ENCODE measurements around the gene RALGAPB.
"Not testable (repeated sequence)": the region's sequence is repeated elsewhere in the genome, so short reads cannot be mapped to it uniquely, and the experiment has no call there.

RALGAPB gene

DNA sequence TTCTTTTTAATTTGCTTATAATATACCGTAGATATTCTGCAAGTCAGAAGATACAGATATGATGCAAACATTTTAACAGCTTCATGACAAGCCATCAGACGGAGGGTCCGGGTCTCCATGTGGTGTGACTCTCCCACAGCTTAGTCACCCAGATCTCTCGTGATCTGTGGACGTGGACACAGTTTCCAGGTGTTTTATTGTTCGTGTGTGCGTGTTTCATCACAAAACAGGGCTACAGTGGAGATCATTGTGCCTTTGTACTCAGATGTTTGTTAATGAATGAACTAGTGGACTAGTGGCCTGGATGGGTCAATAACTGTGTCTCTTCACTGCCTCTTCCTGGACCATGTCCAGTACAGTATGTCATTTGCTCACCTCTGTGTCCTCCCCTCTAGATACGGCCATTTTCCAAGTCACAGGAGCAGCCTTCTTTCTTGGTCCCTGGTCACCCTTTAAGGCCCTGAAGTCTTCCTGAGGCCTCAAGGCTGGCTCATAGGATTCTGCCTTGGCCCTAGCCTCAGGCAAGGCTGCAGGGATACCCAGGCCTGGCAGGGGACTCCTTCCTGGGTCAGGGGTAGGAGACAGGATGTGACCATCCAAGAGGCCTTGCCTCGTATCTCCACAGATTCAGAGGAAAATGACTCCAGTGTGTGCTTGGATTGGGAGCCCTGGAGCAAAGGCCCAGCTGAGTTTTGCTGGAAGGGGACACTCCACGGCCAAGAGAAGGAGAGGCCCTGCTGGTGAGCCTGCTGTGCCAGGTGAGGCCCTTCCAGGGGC lies 112.9 kb downstream of the RALGAPB start:
- DNase-seq (ENCODE audit: low read depth) = no peak

GRCh38 chr20:38586181-38586525 lies 113.5 kb downstream of the RALGAPB start:
- DNase-seq (ENCODE audit: low read depth) = no peak

GRCh38 chr20:38588303-38588702 lies 115.7 kb downstream of the RALGAPB start:
- no peak for DNase-seq (ENCODE audit: low read depth)

- no peak for DNase-seq (ENCODE audit: low read depth)
Observed at GRCh38 chr20:38589351-38589750, 116.7 kb downstream of the RALGAPB start.

GRCh38 chr20:38589967-38590675 lies 117.5 kb downstream of the RALGAPB start:
- no peak for DNase-seq (ENCODE audit: low read depth)

GRCh38 chr20:38590676-38591473 lies 118.2 kb downstream of the RALGAPB start:
- DNase-seq (ENCODE audit: low read depth) = no peak

GRCh38 chr20:38591474-38592410 lies 119.1 kb downstream of the RALGAPB start:
- DNase-seq (ENCODE audit: low read depth) = no peak

GRCh38 chr20:38592411-38592790 lies 119.8 kb downstream of the RALGAPB start:
- DNase-seq (ENCODE audit: low read depth) = not testable (repeated sequence)

GRCh38 chr20:38594281-38594680 lies 121.6 kb downstream of the RALGAPB start:
- DNase-seq (ENCODE audit: low read depth) = not testable (repeated sequence)

GRCh38 chr20:38595886-38596285 lies 123.2 kb downstream of the RALGAPB start:
- not testable (repeated sequence) for DNase-seq (ENCODE audit: low read depth)

DNA sequence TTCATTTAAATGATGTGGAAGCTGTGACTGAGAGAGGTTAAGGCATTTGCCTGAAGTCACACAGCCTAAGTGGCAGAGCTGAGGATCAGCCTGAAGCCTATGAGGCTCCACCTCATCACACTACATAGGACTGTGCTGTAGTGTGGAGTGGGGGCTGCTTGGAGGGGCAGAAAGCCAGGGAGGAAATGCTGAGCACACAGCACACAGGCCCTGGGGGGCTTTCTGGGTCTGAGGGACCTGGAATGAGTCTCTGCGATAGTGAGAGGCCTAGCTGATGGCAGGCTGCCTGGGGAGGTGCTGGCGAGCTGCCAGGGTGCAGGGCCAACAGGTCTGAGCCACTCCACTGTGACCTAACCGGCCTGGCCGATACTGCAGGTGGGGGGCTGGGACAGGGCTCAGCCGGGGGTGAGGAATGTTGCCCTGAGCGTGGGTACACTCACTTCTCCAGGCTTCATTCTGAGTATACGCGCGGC lies 126.8 kb downstream of the RALGAPB start:
- DNase-seq (ENCODE audit: low read depth) = no peak

- no peak for DNase-seq (ENCODE audit: low read depth)
Observed at GRCh38 chr20:38600057-38600456, 127.4 kb downstream of the RALGAPB start.

DNA sequence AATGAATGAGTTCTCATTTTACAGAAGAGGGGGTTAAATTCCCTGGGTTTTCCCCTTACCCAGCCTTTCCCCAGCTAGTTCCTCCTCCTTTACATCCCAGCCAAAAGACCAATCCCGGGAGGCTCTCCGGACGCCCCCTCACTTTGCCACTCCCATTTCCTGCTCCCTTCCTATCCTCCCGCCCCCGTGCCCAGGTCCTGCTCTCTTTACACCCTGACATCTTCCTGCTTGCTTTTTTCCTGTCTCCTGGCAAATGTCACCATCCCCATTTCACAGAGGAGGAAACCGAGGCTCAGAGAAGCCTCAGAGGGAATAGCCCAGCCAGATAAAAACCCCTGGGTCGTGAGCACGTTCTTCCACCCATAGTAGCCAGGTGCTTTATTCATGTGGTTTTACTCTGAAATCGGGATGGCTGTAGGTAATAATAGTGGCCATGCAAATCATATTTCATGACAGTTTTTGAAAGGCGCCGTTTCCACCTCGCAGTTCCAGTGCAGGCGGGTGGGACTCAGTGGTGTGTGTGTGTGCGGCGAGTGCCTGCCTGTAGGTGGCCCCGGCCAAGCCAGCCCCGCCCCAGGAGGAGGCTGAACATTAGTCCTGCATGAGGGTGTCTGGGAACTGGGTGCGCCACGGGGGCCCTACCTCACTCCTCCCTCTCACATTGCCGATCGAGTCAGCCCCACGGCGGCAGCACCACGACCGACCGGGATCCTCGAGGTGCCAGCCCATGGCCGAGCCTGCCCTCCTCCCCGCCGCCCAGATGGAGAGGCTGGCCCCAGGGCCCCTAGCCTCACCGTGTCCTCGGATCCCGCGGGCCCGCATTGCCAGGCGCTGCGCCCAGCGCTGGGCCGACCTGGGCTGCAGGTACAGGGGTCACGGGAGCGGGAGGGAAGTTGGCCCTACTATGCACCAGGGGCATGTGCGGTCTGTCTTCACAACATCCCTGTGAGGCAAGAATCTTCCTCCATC lies 128.9 kb downstream of the RALGAPB start, which contains the start of gene ARHGAP40:
Gene ARHGAP40 (plus strand): TSS at position 594 of the 969 bp plus-strand sequence.
- no peak for DNase-seq (ENCODE audit: low read depth)

- DNase-seq (ENCODE audit: low read depth) = no peak
Observed at GRCh38 chr20:38602185-38602581, 129.5 kb downstream of the RALGAPB start.

GRCh38 chr20:38603286-38603685 lies 130.6 kb downstream of the RALGAPB start:
- DNase-seq (ENCODE audit: low read depth) = no peak

- DNase-seq (ENCODE audit: low read depth) = no peak
Observed at GRCh38 chr20:38604873-38605303, 132.2 kb downstream of the RALGAPB start.

DNA sequence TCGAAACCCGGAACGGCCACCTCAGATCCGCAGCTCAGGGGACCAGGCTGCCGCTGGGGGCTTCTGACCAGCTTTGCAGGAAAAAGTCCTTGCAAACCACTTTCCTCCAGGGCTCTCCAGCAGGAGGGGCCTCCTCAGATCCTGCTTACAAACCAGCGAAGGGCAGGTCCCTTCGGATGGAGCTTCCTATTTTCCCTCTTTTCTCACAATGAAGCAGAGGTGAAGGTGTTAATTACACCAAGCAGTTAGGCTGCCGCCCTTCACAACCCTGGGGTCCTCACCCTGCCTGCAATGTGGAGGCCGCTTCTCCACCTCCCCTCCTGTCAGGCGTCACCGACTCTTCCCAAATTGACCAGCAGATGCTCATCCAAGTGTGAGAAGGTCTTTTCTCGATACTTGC lies 134.7 kb downstream of the RALGAPB start:
- DNase-seq (ENCODE audit: low read depth) = no peak

DNA sequence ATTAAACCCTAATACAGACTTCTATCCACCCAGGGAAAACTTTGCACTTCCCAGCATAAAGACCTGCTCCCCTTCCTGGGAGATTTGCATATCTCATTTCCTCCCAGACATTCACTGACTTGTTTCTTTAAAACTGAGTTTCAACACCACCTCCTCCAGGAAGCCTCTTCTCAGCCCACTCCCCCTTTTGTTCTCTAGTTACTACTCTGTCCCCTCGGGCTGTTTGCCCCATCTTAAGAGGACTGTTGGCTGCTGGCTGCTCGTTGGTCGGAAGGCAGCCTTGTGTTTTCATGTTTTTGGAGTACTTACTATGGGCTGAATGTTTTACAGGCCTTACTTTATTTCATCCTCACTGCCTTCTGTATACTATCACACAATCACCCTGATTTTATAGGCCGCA lies 135.5 kb downstream of the RALGAPB start:
- no peak for DNase-seq (ENCODE audit: low read depth)

GRCh38 chr20:38609815-38610214 lies 137.2 kb downstream of the RALGAPB start:
- DNase-seq (ENCODE audit: low read depth) = no peak

GRCh38 chr20:38610521-38610920 lies 137.9 kb downstream of the RALGAPB start:
- peak; percentile 30 for DNase-seq (ENCODE audit: low read depth)
